Measurements from ENCODE around the gene STRN4.

Gene STRN4

GRCh38 chr19:46755077-46755852 lies 9.0 kb upstream of the STRN4 start:
- ChIA-PET CTCF (interaction anchor here (0.6 to 0.7 kb wide), 3 partner anchors 31 to 85 kb away, joined by 3 to 4 read pairs (median 4); no protein-coding TSS in a partner anchor), POLR2A (interaction anchor here (0.7 kb wide), 1 partner anchor 30 kb away, joined by 3 read pairs; no protein-coding TSS in a partner anchor)
- no peak for TF ChIP-seq BHLHE40 (IDR thresholded peaks at IDR 0.05; ENCODE audit: borderline replicate concordance)
- TF ChIP-seq CTBP1 (IDR thresholded peaks at IDR 0.05; ENCODE audit: borderline replicate concordance) = no peak
- no peak for TF ChIP-seq LEF1 (IDR thresholded peaks at IDR 0.05; ENCODE audit: borderline replicate concordance)
- no peak for TF ChIP-seq L3MBTL2 (conservative IDR thresholded peaks at IDR 0.05)
- TF ChIP-seq ELF4 (IDR thresholded peaks at IDR 0.05) = no peak
- TF ChIP-seq FOXA1 (IDR thresholded peaks at IDR 0.05) = no peak
- no peak for TF ChIP-seq ARNT (IDR thresholded peaks at IDR 0.05)
- no peak for TF ChIP-seq FOXK2 (IDR thresholded peaks at IDR 0.05)
- TF ChIP-seq ZNF384 (IDR thresholded peaks at IDR 0.05) = no peak
- DNase-seq (ENCODE audit: extremely low spot score) = no peak

GRCh38 chr19:46753420-46754155 lies 7.3 kb upstream of the STRN4 start:
- DNase-seq (ENCODE audit: extremely low spot score) = peak; percentile 61
- ChIA-PET POLR2A (interaction anchor here (0.7 to 1.1 kb wide), 3 partner anchors 35 to 88 kb away, joined by 3 to 5 read pairs (median 3); partner anchors contain the start of gene SLC1A5), CTCF (interaction anchor here (0.7 to 1.6 kb wide), 5 partner anchors 12 to 335 kb away, joined by 3 to 9 read pairs (median 4); no protein-coding TSS in a partner anchor)
- TF ChIP-seq BHLHE40 (IDR thresholded peaks at IDR 0.05; ENCODE audit: borderline replicate concordance) (no peak), FOXK2 (IDR thresholded peaks at IDR 0.05) (no peak), TARDBP (IDR thresholded peaks at IDR 0.05) (no peak), ARNT (IDR thresholded peaks at IDR 0.05) (no peak), FOXA1 (IDR thresholded peaks at IDR 0.05) (no peak), CTBP1 (IDR thresholded peaks at IDR 0.05; ENCODE audit: borderline replicate concordance) (no peak), FOXM1 (IDR thresholded peaks at IDR 0.05; ENCODE audit: borderline replicate concordance) (no peak), NFRKB (IDR thresholded peaks at IDR 0.05) (no peak), SUZ12 (IDR thresholded peaks at IDR 0.05) (no peak), L3MBTL2 (conservative IDR thresholded peaks at IDR 0.05) (no peak), LEF1 (IDR thresholded peaks at IDR 0.05; ENCODE audit: borderline replicate concordance) (no peak), PKNOX1 (IDR thresholded peaks at IDR 0.05) (no peak), ZNF384 (IDR thresholded peaks at IDR 0.05) (no peak), SP1 (IDR thresholded peaks at IDR 0.05) (no peak), HDGF (IDR thresholded peaks at IDR 0.05; ENCODE audit: borderline replicate concordance) (no peak), ELF4 (IDR thresholded peaks at IDR 0.05) (no peak)

- ChIA-PET POLR2A (no interaction called here), CTCF (no interaction called here)
- peak; percentile 64 for DNase-seq (ENCODE audit: extremely low spot score)
- no peak for TF ChIP-seq BHLHE40 (IDR thresholded peaks at IDR 0.05; ENCODE audit: borderline replicate concordance)
- no peak for TF ChIP-seq FOXA1 (IDR thresholded peaks at IDR 0.05)
- no peak for TF ChIP-seq CTBP1 (IDR thresholded peaks at IDR 0.05; ENCODE audit: borderline replicate concordance)
- TF ChIP-seq ZNF384 (IDR thresholded peaks at IDR 0.05) = no peak
- no peak for TF ChIP-seq L3MBTL2 (conservative IDR thresholded peaks at IDR 0.05)
- no peak for TF ChIP-seq HDGF (IDR thresholded peaks at IDR 0.05; ENCODE audit: borderline replicate concordance)
- TF ChIP-seq FOXM1 (IDR thresholded peaks at IDR 0.05; ENCODE audit: borderline replicate concordance) = no peak
- TF ChIP-seq ELF4 (IDR thresholded peaks at IDR 0.05) = no peak
- no peak for TF ChIP-seq FOXK2 (IDR thresholded peaks at IDR 0.05)
- TF ChIP-seq SUZ12 (IDR thresholded peaks at IDR 0.05) = no peak
- no peak for TF ChIP-seq NFRKB (IDR thresholded peaks at IDR 0.05)
Measured at GRCh38 chr19:46748325-46749109, 2.3 kb upstream of the STRN4 start.

- TF ChIP-seq ARNT (IDR thresholded peaks at IDR 0.05) (no peak), FOXA1 (IDR thresholded peaks at IDR 0.05) (no peak), CTBP1 (IDR thresholded peaks at IDR 0.05; ENCODE audit: borderline replicate concordance) (no peak), SP1 (IDR thresholded peaks at IDR 0.05) (no peak), ZNF384 (IDR thresholded peaks at IDR 0.05) (no peak), TARDBP (IDR thresholded peaks at IDR 0.05) (no peak), FOXM1 (IDR thresholded peaks at IDR 0.05; ENCODE audit: borderline replicate concordance) (no peak), NFRKB (IDR thresholded peaks at IDR 0.05) (no peak)
- CTCF ChIA-PET = no interaction called here
- POLR2A ChIA-PET = no interaction called here
- peak; percentile 63 for DNase-seq (ENCODE audit: extremely low spot score)
Measured at GRCh38 chr19:46745521-46746280, 549 bp downstream of the STRN4 start, which contains the start of gene FKRP. Gene FKRP, plus strand, starts transcription at chr19:46746057. Its CDS starts 9,394 bp downstream, at chr19:46755451.

- DNase-seq (ENCODE audit: extremely low spot score) = no peak
- no peak for TF ChIP-seq ARNT (IDR thresholded peaks at IDR 0.05)
- TF ChIP-seq PKNOX1 (IDR thresholded peaks at IDR 0.05) = no peak
- no peak for TF ChIP-seq FOXA1 (IDR thresholded peaks at IDR 0.05)
- TF ChIP-seq SP1 (IDR thresholded peaks at IDR 0.05) = no peak
- TF ChIP-seq CTBP1 (IDR thresholded peaks at IDR 0.05; ENCODE audit: borderline replicate concordance) = no peak
- no peak for TF ChIP-seq LEF1 (IDR thresholded peaks at IDR 0.05; ENCODE audit: borderline replicate concordance)
- TF ChIP-seq TARDBP (IDR thresholded peaks at IDR 0.05) = no peak
- no peak for TF ChIP-seq ZNF384 (IDR thresholded peaks at IDR 0.05)
- TF ChIP-seq HDGF (IDR thresholded peaks at IDR 0.05; ENCODE audit: borderline replicate concordance) = no peak
- TF ChIP-seq FOXK2 (IDR thresholded peaks at IDR 0.05) = no peak
- TF ChIP-seq SUZ12 (IDR thresholded peaks at IDR 0.05) = no peak
- no peak for TF ChIP-seq ELF4 (IDR thresholded peaks at IDR 0.05)
- TF ChIP-seq L3MBTL2 (conservative IDR thresholded peaks at IDR 0.05) = no peak
- ChIA-PET POLR2A (no interaction called here), CTCF (no interaction called here)
Measured at GRCh38 chr19:46745030-46745429, 1.2 kb downstream of the STRN4 start.
